ENCODE measurements around the gene AKAP5.

The AKAP5 gene, protein sequence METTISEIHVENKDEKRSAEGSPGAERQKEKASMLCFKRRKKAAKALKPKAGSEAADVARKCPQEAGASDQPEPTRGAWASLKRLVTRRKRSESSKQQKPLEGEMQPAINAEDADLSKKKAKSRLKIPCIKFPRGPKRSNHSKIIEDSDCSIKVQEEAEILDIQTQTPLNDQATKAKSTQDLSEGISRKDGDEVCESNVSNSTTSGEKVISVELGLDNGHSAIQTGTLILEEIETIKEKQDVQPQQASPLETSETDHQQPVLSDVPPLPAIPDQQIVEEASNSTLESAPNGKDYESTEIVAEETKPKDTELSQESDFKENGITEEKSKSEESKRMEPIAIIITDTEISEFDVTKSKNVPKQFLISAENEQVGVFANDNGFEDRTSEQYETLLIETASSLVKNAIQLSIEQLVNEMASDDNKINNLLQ

DNA sequence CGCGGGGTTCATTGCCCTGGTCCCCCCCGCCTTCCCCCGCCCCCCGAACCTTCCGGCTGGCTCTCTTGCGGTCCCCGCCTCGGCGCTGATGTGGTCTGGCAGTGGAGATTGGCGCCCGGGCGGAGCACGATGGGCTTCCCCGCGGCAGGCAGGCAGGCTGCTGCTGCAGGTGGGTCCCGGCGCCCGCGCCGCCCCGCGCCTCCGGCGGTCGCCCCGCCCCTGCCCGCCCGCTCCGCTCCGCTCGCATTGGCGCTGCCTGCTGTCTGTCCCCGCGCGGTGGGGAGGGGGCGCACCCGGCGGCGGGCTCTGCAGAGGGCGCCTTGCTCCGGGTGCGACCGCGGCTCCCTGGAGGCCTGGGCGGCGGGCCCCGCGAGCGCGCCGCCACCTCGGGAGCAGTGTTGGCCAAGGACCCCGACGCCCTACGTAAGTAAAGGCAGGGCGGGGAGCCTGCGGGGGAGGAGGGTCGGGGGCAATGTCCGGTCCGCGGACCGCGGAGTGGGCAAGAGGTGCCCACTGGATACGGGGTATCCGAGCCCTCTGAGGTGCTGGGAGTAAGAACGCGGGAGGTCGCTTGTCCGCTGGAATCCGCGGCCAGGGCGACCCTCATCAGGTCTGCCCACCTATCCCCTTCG lies at the start of gene AKAP5:
Gene AKAP5 (plus strand): TSS at position 309 of the 632 bp plus-strand sequence. CDS start 2,896 bp downstream, outside the sequence.
- FAIRE-seq, result no peak
- no peak for DNase-seq (ENCODE audit: low spot score)

DNA sequence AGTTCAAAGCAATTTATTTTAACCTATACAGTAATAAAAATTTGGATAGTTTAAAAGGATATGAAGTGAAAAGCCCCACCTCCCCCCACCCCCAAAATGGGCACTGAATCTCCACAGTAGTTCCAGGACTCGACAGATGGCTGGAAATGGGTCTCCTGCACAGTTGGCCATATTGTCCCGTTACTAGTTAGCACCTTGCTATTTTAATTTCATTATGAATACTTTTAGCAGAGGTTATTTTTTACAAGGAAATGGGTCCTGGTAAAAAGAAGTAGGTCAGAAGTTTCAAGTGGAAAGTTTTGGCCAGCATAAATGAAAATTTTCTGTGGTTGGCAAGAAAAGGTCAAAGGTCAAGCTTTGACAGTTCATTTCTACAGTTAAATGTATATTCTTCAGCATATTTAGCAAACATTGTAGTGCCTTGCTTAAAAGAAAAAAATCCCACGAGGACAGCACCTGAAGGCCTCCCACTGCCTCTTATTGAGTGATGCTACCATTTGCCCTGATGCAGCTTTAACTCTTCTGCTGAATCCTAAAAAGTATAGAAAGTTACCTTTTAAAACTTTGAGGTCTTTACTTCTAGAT lies 48.9 kb upstream of the AKAP5 start:
- FAIRE-seq (no peak), DNase-seq (ENCODE audit: low spot score) (no peak)

DNA sequence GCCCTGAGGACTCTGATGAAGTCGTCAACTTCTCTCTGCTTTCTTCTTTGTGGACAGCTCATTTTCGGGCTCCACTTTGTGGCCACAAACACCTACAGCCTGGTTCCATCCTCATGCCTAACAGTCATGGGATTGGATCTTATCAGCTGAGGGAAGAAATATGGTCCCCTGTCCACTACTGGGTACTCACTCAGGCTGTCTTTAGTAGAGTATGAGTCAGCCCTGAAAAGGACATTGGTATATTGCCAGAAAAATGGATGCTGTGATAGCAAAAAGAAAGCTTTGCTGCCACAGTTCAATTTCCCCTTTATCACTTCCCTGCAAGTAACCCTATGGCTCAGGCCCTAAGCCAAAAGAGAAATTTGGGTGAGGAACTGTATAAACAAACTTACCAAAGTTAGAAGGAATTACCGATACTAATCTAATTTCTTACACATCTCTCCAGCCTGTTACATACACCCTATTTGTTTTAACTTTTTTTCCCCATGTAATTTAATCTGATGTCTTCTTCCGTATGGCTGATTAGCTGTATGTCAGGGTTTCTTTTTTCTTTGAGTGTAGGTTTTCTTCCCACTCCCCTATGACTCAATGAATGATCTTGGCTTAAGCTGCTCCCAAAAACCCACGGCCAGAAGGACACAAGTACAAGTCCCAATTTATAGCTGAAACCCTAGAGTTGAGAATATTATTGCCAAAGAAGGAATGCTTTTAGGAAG lies 48.1 kb upstream of the AKAP5 start:
- peak; percentile 37 for DNase-seq (ENCODE audit: low spot score)
- FAIRE-seq, result no peak

DNA sequence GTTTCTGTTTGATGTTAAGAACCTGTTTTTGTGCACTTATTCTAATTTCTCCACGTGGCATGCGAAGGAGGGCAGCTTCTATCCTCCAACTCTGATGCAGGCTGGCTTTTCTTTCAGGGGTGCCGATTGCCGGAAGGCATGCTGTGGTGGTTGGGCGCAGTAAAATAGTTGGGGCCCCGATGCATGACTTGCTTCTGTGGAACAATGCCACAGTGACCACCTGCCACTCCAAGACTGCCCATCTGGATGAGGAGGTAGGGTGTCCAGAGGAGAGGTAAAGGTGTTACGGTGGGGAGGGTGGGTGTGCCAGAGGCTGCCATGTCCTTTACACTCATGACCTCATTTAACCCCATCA lies 47.6 kb upstream of the AKAP5 start:
- FAIRE-seq, result no peak
- DNase-seq (ENCODE audit: low spot score), result no peak

DNA sequence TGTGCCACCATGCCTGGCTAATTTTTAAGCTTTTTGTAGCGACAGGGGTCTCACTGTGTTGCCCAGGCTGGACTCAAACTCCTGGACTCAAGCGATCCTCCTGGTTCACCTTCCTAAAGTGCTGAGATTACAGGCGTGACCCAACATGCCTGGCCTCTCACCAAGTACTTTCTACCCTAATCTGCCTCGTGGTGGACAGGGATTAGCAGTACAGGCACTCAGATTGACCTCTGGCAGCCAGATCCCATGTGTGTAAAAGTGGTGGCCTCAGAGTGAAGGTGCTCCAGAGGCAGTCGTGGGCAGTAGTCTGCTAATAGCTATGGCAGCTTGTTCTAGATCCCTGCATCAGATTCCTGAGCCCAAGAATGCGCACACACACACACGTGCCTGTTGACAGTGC lies 46.3 kb upstream of the AKAP5 start:
- no peak for FAIRE-seq
- no peak for DNase-seq (ENCODE audit: low spot score)

DNA sequence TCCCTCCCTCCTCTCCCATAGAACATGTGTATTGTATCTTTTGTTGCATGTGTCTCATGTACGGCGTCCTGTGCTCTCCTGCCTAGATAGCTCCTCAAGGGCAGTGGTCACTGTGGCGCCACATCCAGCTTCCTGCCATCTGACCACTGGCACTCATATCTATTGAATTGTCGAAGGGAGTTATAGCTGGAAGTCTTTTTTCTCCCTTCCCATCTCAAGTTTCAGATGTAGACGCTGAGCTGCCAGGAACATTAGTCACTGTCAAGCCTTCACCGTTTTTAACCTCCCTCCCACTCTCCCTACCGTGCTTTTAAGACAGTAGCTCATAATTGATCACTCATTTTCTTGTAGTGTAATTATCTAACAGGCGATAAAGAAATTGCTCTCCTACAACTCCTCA lies 44.1 kb upstream of the AKAP5 start:
- DNase-seq (ENCODE audit: low spot score) (peak; percentile 44), FAIRE-seq (no peak)

DNA sequence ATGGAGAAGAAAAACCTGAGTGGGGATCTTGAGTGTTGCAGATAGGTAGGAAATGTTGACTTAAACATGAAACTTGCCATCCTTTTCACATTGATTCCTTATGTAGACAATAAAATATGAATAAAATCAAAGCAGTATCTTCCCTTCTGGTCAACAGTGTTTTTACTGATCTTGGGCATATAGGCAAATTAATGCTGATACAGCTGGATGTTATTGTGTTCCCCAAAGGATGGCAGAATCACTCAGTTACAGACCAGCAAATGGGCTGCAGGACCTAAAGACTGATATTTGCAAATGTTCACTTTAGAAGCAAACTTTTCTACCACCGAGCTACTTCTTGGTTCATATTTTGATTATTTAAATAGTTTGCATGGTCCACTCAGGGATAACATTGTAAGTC lies 43.3 kb upstream of the AKAP5 start:
- FAIRE-seq, result no peak

DNA sequence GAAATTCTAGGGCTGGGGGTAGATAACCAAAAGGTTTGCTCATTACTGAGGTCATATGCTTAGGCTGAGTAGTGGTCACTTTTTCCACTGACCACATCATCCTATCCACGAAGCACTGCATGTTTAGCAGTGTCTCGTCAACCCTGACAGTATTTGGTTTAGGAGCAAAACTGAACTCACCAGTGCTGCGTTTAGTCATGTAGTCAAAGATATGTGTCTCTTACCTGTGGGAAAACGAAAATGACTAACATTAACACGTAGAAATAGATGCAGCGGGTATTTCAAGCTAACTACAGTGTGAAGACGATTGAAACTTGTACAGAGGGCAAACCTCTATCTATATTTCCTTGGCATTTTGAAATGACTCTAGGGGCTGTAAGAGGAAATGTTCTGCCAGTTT lies 42.5 kb upstream of the AKAP5 start:
- FAIRE-seq, result no peak
- DNase-seq (ENCODE audit: low spot score), result no peak

More for the DNA sequence above, 43.3 kb upstream of the AKAP5 start:
- DNase-seq (ENCODE audit: low spot score), result no peak

DNA sequence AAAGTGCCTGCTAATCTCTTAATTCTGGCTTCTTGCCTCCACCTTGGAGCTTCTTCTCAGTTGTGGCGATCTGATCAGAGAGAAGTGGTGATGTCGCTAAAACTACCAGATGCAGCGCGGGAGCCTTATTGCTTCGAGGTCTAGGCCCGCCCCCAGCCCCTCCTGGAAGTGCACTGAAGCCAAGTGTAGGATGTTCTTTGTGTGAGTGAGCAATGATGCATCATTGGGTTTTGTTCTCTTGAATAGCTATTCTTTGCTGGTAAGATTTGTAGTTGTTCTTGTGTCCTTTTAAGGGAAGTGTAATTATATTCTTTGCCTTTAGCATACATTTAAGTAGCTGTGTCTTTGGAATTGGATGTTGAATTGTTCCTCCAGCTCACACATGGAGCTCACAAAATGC lies 41.3 kb upstream of the AKAP5 start:
- DNase-seq (ENCODE audit: low spot score) (no peak), FAIRE-seq (no peak)

DNA sequence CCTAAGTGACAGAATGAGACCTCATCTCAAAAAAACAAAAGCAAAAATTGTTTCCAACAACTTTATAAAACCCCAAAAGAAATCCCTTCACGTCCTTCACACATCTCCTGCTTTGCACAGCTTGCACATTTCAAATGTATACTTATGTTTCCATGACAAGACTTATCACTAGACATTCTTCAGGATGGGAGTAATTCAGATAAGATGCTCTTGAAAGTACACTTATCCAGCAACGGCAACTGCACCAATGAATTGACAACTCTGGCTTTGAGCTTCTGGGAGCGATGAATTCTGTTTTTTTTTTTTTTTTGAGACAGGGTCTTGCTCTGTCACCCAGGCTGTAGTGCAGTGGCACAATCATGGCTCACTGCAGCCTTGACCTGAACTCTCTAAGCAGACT lies 30.8 kb upstream of the AKAP5 start:
- FAIRE-seq, result no peak
- no peak for DNase-seq (ENCODE audit: low spot score)

DNA sequence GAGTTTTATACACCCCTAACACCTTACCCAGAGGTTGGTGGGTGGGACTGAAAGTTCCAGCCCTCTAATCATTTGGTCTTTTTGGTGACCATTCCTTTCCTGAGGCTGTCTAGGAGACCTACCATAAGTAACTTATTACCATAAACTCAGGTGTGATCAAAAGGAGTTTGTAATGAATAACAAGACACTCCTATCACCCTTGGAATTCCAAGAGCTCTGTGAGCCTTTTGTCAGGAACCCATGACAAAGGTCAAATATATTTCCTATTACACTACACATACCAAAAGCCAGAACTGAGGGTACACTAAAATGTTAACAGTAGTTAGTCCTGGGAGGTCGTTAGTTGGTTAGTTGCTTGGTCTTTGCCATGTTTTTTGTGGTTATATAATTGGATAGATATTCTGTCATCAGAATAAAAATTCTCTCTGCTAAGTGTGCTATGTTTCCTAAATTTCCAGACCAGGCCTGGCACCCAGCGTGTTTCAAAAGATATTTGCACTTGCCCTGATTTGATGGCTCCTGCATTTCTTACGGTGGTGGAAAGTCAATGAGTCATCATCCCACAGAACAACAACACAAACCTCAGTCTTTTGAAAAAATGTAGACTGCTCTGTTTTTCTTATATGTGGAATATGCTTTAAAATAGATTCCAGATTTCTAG lies 27.0 kb upstream of the AKAP5 start:
- DNase-seq (ENCODE audit: low spot score) (peak; percentile 90), FAIRE-seq (peak; percentile 91)

DNA sequence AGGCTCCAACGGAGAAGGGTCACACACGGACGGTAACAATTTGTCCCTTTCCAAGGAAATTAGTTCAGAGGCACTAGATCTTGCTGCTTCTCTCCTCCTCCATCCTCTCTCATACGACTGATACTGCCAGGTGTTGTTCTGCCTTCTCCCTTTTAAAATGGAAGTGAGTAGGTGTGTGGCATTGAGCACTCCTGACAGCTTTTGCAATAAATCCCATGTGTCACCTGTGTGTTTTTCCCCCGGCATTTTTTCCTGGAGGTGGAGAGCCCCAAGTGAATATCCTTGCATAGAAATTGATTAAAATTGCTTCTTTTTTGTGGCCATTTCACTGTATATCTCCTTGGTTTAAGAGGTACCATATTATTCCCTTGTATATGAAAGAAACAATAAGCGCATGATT lies 26.2 kb upstream of the AKAP5 start:
- DNase-seq (ENCODE audit: low spot score), result no peak
- no peak for FAIRE-seq

DNA sequence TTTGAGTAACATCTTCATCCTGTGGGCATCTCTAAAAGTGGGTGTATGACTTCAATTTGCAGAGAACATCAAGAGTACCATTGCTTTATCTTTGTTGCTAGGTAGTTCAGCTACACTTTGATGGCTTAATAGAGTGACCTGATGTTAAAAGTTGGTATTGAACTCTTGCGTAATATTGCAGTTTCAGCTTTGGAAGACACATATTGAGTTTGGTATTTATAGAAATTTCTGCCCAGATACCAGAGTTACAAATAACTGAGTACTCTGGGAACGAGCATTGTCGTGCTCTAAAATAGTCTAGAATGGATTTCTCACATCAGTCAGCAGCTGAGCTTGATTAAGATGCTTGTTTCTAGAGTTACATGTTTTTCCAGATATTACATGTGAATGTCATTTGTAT lies 24.8 kb upstream of the AKAP5 start:
- DNase-seq (ENCODE audit: low spot score) (no peak), FAIRE-seq (no peak)

DNA sequence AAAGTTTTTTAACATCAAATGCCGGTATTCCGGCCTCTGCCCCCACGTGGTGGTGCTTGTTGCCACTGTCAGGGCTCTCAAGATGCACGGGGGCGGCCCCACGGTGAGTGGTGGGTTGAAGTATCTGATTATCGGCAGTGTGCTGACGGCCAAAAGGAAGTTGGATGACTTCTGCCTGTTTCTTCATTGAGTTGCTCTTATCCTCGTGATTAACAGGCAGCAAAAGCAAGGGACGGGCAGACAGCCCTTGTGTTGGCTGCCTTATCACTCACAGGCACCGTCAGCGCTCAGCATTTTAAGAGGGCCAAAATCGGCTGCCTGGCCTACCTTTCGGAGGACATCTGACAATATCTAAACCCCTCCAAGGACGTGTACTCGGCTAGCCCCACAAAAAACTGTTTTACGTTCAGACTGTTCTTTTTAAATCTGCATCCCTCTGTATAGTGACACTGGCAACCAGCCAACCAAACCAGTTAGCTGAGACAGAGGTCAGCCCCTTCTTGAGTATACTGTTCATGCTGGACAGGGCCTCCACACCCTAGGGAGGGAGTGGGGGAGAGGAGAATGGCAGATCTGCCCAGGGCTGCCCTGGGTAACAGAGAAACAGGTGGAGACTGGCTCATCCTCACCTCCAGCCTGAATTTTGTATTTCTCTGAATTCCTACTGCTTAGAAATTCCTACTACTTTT lies 22.9 kb upstream of the AKAP5 start:
- FAIRE-seq, result no peak

DNA sequence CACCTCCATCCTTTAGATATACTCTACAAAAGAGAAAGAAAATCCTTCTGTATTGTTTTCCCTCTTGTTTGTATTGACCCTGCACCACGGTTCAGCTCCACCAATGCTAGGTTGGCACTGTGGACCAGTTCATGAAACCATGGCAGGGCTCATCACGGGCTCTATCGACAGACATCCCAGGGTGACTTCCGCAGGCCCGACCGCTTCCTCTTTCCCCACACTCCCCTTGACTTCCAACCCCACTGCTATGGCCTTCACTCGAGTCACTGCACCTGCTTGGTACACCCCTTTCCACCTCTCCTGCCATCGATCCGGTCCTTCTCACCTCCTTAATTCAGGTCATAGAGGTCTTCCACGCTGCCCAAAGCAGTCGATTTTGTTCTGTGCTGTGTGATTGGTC lies 21.2 kb upstream of the AKAP5 start:
- FAIRE-seq (no peak), DNase-seq (ENCODE audit: low spot score) (no peak)

More for the DNA sequence above, 22.9 kb upstream of the AKAP5 start:
- DNase-seq (ENCODE audit: low spot score), result no peak

DNA sequence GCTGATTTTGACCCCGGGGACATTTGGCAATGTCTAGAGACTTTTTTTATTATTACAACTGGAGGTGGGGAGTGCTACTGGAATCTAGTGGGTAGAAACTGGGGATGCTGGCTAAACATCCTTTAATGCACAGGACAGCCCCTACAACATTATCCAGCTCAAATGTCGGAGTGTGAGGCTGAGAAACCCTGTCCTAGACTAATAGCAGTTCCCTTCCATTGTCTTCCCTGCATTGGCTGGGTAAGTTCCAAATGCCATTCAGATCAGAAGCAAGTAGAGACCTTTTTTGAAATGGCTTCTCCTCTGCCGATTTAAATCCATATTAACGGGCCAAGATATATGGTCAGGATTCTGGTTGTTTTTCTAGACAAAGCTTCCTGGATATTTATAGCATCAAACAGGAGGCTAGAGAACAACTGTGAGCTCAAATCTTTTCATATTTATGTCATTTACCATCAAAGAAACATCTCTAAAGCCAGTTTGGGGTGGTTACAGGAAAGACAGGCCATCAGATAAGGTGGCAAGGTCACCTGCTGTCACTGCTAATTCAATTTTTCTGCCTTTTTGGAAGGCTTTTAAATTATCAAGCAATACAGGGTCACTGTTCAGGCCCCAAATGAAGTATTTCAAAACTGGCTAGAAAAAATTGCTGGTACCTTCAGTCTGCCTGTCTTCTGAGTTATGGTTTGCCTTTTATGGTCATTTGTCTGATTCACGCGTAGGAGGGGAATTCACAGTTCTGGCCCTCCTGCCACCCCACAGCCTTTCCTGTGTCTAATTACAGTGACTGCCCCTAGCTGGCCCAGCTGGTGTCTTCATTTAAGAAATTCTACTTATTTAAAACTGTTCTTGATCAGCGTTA lies 20.1 kb upstream of the AKAP5 start:
- DNase-seq (ENCODE audit: low spot score) (peak; percentile 70), FAIRE-seq (peak; percentile 34)

DNA sequence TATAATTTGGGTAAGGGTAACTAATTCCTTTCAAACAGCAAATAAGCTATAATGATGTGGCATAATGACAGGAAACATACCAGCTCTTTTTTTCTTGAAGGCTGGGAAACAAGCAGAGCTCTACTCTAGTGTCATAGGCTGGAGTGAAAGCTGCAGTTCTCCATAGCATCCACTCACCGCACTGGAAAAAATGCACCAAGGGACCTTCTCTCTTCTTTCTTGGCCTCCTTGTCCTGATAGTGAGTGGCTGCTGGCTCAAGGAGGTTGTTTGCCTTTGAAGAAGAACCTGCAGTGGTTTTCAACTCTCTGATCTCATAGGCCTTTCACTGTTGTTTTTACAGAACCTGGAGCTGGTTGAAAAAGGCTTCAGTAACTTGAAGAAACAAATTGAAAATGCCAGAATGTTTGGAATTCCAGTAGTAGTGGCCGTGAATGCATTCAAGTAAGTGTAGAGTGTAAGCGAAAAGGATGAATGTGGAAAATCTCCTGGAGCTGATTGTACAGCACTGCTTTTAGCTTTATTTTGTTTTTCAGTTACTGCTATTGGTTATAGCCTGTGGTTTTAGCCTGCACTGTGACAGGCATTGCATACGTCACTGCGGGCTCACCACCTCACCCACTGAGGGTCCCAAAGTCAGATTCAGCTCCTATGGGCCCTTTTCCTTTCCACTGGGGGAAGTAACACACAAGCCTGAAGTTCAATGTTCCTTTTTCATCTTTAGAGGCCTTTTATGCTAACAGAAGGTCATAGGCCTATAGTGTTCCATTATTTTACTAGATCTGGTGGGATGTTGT lies 17.2 kb upstream of the AKAP5 start:
- FAIRE-seq, result no peak
- no peak for DNase-seq (ENCODE audit: low spot score)

DNA sequence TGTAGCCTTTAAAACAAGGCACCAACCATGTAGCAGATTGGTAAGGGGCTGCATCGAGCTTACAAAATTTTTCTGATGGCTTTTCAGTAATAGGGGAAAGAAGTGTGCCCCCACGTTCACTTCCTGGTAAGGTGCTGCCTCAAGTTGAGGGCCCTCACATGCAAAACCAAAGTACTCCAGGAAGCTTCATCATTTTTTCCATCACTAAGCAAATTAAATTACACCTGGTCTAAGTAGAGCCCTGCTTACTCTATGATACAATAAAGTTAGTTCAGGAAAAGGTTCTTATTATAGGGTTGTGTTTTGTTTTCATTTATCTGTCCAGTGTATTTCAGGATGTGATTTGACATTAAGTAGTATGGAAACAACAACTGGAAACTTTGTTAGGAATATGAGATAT lies 15.0 kb upstream of the AKAP5 start:
- DNase-seq (ENCODE audit: low spot score) (no peak), FAIRE-seq (no peak)

DNA sequence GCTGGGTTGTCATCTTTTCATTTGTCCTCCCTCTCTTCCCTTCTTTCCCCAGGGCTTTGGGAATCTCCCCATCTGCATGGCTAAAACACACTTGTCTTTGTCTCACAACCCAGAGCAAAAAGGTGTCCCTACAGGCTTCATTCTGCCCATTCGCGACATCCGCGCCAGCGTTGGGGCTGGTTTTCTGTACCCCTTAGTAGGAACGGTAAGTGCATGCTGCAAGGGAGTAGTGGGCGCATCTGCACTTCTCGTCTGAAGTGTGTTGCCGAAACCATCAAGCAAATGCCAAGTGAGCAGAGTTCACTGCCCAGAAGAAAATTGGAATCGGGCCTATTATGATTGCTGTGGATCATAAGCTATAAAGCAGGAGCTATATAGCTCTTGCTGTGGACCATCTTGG lies 10.6 kb upstream of the AKAP5 start:
- no peak for DNase-seq (ENCODE audit: low spot score)
- no peak for FAIRE-seq
